Esophagus squamous epithelium (tissue), 5 donors: ENCODE data around the gene STIL. TPM values are rescaled to one million over a fixed set of nuclear protein-coding genes. Genes with fewer than 3 reads are reported as not detected.

Experiments used
- DNase-seq: peaks from one replicate; lab custom pipeline; 2025; lab: John Stamatoyannopoulos, UW
- H3K27ac ChIP-seq, 4 donors: fragments of 200-600 bp; sonication (generic); one replicate each; pipeline ENCODE4 v1.5.1; 2016 to 2019; ENCODE audit warnings: mild to moderate bottlenecking in 1 of 4
- H3K27me3 ChIP-seq, 4 donors: fragments of 200-600 bp; sonication (generic); 1 replicate in 3 of 4; 2 replicates in 1 of 4; pipeline versions ENCODE4 v1.5.1 to v1.6.0; 2017 to 2021; ENCODE audit warnings: antibody characterized with exemption in 1 of 4
- H3K36me3 ChIP-seq, 3 donors: fragments of 200-600 bp; sonication (generic); one replicate each; pipeline ENCODE4 v1.5.1; 2016 to 2019
- H3K4me1 ChIP-seq, 3 donors: fragments of 200-600 bp; sonication (generic); one replicate each; pipeline ENCODE4 v1.5.1; 2017 to 2019
- H3K4me3 ChIP-seq, 4 donors: fragments of 200-600 bp; sonication (generic); 1 replicate in 3 of 4; 2 replicates in 1 of 4; pipeline ENCODE4 v1.5.1; 2016 to 2019; ENCODE audit warnings: mild to moderate bottlenecking in 2 of 4, moderate library complexity in 1 of 4
- H3K9me3 ChIP-seq, 3 donors: fragments of 200-600 bp; sonication (generic); one replicate each; pipeline ENCODE4 v1.5.1; 2016 to 2019
- POLR2A ChIP-seq, 4 donors: fragments of 450-650 bp; IDR thresholded peaks; one replicate each; pipeline ENCODE4 v1.6.1; 2017; ENCODE audit warnings: antibody characterized with exemption in 4 of 4, mild to moderate bottlenecking in 4 of 4, moderate library complexity in 3 of 4
- WGBS, 2 donors: methylation state at CpG; one replicate each; pipeline ENCODE4 v1.1.5; 2018; 5-methylcytosine and 5-hydroxymethylcytosine counted together
- intact Hi-C: fragments of 100-400 bp; cut with DNase I; formaldehyde crosslinking; loops from one replicate; pipeline ENCODE4 v1.15.0; 2022
- total RNA-seq, 4 donors: library from RNA; depleted of rRNA; stranded (reverse); fragments of >200 nt; gene quantifications; one replicate each; pipeline ENCODE4 v1.1.0, GENCODE V29; 2016
- TF ChIP-seq, protein P1 (sequence below), 6 experiments: fragments of 450-650 bp in 4 of 6; fragments of 200-600 bp in 2 of 6; sonication (generic) in 2 of 6; IDR thresholded peaks; one replicate each; pipeline ENCODE4 v1.5.1; 2016 to 2019; ENCODE audit warnings: antibody characterized with exemption in 6 of 6, mild to moderate bottlenecking in 4 of 6, moderate library complexity in 4 of 6
- donor health status: DM: yes; HTN: yes; CAD: no.

Gene STIL
- total RNA-seq, 4 donors from 2014 or later, result 4.2 to 15.1 (median 6.8) TPM

- intact Hi-C loops, result no loop called here
- Histone ChIP-seq H3K9me3 (no peaks in the 10 kb centered on the region), H3K36me3 (no peaks in the 10 kb centered on the region), H3K27me3 (peaks cover 11 to 84% (median 22%) of the 10 kb centered on the region in 4 donors), H3K27ac (no peak overlapping the region), H3K4me1 (peaks cover 10 to 30% (median 15%) of the 10 kb centered on the region in 3 donors), H3K4me3 (no peak overlapping the region)
- no peak for TF ChIP-seq POLR2A (IDR thresholded peaks at IDR 0.05)
- TF ChIP-seq, protein P1, sequence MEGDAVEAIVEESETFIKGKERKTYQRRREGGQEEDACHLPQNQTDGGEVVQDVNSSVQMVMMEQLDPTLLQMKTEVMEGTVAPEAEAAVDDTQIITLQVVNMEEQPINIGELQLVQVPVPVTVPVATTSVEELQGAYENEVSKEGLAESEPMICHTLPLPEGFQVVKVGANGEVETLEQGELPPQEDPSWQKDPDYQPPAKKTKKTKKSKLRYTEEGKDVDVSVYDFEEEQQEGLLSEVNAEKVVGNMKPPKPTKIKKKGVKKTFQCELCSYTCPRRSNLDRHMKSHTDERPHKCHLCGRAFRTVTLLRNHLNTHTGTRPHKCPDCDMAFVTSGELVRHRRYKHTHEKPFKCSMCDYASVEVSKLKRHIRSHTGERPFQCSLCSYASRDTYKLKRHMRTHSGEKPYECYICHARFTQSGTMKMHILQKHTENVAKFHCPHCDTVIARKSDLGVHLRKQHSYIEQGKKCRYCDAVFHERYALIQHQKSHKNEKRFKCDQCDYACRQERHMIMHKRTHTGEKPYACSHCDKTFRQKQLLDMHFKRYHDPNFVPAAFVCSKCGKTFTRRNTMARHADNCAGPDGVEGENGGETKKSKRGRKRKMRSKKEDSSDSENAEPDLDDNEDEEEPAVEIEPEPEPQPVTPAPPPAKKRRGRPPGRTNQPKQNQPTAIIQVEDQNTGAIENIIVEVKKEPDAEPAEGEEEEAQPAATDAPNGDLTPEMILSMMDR (IDR thresholded peaks at IDR 0.05), result no peak
- no peak for DNase-seq
- WGBS, 2 donors, result 73 to 79% methylated on average over 3 of the region's 3 CpGs
These were observed 91.5 kb downstream of the STIL start for GRCh38 chr1:47222476-47222875.

DNA sequence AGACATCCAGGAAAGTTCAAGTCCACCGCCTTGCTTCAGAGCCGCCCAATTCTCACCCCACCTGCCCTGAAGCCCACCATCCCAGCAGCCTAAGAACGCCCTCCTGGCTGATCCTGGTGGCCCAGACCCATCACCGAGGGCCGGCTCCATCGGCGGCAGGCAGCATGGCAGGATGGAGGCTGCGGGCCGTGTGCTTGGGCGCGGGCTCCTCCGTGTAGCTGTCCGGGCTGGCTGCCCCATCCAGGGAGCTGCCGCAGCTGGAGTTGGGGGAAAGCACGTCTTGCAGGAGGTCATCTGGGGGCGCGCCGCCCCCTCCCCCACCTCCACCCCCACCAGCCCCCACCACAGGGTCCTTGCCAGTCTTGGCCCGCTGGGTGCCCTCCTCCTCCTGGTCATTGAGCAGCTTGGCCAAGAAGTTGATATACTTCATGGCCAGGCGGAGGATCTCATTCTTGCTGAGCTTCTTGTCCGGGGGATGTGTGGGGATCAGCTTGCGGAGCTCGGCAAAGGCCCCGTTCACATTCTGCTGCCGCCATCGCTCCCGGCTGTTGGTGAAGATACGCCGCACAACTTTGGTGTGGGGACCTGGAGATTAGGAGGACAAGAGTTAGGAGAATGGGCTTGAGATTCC, 94.2 kb downstream of the STIL start:
- Histone ChIP-seq H3K27me3 (peaks cover 0 to 56% (median 8%) of the 10 kb centered on the region in 4 donors), H3K9me3 (no peaks in the 10 kb centered on the region), H3K4me1 (peaks cover under 1 to 6% (median 2%) of the 10 kb centered on the region in 3 donors), H3K27ac (no peak overlapping the region), H3K36me3 (no peaks in the 10 kb centered on the region), H3K4me3 (no peak overlapping the region)
- TF ChIP-seq, protein P1 (IDR thresholded peaks at IDR 0.05), result no peak
- no peak for TF ChIP-seq POLR2A (IDR thresholded peaks at IDR 0.05)
- no peak for DNase-seq
- 84 to 96% methylated on average over 5 to 11 of the region's 29 CpGs for WGBS, 2 donors
- intact Hi-C loops, result no loop called here

GRCh38 chr1:47219001-47219400, 94.9 kb downstream of the STIL start:
- peaks cover 0 to 49% (median 3%) of the 10 kb centered on the region in 4 donors for H3K27me3 ChIP-seq
- H3K27ac ChIP-seq, result no peak overlapping the region
- intact Hi-C loops, result no loop called here
- 80% methylated on average over 4 of the region's 4 CpGs for WGBS, 2 donors
- DNase-seq, result no peak
- no peaks in the 10 kb centered on the region for H3K9me3 ChIP-seq
- H3K4me3 ChIP-seq, result no peak overlapping the region
- TF ChIP-seq, protein P1 (IDR thresholded peaks at IDR 0.05), result no peak
- TF ChIP-seq POLR2A (IDR thresholded peaks at IDR 0.05), result no peak
- no peaks in the 10 kb centered on the region for H3K4me1 ChIP-seq
- no peaks in the 10 kb centered on the region for H3K36me3 ChIP-seq

DNA sequence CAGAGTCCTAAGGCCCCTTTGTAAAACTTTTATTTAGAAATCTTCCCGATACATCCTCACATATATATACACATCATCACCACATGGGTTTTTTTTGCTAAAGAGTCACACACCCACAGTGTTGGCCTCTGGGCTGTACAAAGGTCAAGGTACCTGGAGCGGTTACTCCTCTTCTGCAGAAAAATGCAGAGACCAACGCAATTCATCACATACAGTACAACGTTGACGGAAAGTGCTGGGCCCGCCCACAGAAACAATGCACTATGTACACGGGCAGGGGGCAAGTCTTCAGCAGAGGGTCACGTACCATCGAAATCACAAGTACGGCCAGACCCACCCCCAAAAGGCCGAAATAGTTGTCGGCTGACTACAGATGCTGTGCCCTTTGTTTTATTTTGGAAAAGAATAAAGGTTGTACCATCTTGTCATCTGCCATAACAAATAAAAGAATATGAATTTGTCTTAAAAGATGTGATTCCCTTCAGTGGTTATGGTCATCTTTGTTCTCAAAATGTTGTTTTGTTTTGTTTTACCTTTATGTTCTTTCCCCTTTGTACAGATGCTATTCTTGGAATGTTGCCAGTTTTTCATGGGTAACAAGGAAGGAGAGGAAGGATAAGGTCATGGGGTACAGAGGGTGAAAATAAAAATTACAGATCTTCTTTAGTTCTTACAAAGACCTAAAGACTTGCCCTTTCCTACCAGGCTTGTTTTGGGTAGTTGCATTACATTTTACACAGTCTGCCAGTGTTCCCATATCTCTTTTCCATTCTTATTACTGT, 97.5 kb downstream of the STIL start:
- WGBS, 2 donors, result 82 to 84% methylated on average over 11 to 12 of the region's 12 CpGs

More for the DNA sequence above, 97.5 kb downstream of the STIL start:
- peaks cover 0 to 7% (median 4%) of the 10 kb centered on the region in 3 donors for H3K4me1 ChIP-seq
- intact Hi-C loops, result no loop called here
- no peak overlapping the region for H3K27ac ChIP-seq
- DNase-seq, result no peak
- H3K36me3 ChIP-seq, result no peaks in the 10 kb centered on the region
- H3K9me3 ChIP-seq, result no peaks in the 10 kb centered on the region
- no peak overlapping the region for H3K4me3 ChIP-seq
- no peak for TF ChIP-seq POLR2A (IDR thresholded peaks at IDR 0.05)
- TF ChIP-seq, protein P1 (IDR thresholded peaks at IDR 0.05), result no peak
- peaks cover 0 to 24% (median 0%) of the 10 kb centered on the region in 4 donors for H3K27me3 ChIP-seq
